Fibroblast of skin of abdomen (primary cell): Measurements from ENCODE around the gene CHAT.

ENCODE experiments used
- DNase-seq: peaks from one replicate; pipeline ENCODE4 v3.0.0-alpha.2; 2013

Gene CHAT

GRCh38 chr10:49597426-49598163 lies 16.2 kb upstream of the CHAT start:
- no peak for DNase-seq

DNA sequence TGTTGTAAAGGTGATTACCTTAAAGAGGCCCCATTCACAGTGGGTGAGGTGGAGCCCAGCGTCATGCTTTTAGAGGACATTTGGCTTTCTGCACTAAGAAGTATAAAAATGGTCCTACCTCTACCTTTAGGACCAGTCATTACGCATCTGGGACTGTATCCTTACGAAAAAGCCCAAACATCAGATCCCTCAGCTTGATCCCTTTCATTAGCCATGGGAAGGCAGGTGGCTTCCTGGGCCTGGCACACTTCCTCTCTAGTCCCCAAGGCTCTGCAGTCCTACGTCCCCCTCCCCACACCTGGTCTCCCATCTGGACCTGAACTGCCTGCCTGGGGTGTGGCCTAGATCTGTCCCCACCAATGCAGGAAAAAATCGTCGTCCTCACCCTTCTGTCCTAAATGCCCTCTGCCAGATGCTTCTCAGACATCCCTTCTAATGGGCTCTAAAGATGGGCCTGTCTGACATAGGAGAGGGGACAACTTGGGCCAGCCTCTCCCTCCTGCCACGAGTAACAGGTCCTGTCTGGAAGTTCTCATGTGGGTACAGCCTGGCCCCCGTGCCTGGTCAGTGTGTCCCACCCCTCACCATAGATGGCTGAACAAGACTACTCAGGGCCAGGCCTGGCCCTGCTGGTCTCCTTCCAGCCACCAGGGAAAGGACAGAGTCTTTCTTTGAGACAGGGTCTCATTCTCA lies 15.5 kb upstream of the CHAT start:
- DNase-seq, result no peak

DNA sequence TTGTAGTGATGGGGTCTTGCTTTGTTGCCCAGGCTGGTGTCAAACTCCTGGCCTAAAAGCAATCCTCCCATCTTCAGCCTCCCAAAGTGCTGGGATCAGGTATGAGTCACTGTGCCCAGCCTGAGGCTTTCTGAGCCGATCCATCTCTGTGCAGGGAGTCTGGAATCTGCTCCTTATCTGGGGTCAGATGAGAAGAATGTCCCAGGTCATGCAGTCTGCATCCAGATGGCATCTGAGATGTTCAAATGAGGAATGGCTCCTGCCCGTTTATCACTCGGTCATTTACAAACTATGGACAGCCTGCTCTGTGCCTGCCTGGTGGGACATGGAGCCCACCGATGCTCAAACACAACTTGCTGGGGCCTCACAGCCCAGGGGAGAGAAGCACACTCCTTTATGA lies 14.9 kb upstream of the CHAT start:
- DNase-seq, result no peak

DNA sequence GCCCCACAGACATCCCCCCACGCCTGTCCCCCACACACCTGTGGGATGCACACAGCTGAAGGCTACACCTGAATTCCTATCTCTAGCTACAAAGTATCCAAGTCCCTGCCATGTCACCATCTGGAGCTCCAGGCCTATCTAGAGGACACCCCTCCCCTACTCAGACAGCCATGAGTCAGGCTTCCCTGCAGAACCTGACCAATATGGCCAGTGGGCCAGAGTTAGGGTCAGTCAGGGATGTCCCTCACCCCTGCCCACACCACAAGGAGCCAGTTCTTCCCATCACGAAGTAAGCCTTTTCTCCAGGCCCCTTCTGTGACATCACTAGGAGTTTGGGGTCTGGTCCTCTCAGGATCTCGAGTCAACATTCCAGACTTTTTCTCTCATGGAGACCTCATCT lies 14.3 kb upstream of the CHAT start:
- no peak for DNase-seq

DNA sequence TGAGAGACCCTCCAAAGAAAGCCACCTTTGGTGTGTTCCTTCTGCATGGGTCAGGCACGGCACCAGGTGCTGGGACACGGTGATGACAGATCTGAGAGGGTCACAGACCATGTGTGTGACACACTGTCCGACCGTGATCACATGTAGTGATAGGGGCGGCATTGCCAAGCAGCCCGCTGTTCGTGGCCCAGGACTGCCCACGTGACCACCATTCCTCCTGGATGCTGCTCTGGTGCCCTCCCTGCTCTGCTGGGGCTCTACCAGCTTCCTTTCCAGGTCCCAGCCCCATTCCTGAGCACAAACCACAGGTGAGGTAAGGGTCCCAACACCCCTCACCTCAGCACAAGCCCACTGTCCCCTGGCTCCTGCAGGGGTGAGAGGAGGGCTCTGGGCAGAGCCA lies 13.8 kb upstream of the CHAT start:
- no peak for DNase-seq

DNA sequence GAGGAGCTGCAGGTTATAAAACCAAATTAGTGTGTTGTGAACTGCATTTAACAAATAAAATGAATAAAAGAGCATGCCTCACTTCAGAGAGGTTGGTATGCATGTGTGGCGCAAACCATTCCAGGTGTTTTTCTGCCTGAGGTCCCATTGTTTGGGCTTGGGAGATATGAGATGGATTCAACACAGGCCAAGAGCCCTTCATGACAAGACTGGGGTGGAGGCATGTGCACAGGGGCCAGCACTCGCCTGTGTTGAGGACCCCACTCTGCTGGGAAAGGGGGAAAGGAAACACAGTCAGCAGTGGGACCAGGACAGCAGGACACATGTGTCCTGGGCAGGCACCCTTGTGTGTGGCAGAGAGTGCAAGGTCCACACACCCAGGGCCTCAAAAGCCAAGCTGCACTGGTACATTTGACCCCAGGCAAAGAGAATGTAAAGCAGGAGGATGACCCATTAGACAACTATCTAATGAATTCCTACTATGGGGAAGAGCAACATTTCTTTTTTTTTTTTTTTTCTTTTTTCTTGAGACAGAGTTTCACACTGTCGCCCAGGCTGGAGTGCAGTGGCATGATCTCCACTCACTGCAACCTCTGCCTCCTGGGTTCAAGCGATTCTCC lies 12.9 kb upstream of the CHAT start:
- no peak for DNase-seq

DNA sequence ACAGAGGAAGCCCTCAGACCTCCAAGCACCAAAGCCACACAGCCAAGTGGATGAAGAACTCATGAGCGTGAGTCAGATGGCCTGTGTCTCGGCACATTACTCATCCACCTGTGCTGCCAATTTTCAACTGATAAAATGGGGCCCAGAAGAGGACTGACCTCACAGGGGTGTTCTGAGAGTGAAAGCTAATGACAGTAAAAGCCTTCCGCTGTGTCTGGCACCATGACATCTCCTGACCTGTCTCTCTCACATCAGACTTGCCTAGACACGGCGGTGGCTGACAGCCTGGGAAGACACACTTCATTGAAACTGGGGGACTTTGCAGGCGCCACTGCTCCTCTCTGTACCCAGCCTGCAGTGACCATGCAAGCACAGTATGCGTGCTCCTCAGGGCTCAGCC lies 12.0 kb upstream of the CHAT start:
- no peak for DNase-seq

GRCh38 chr10:49602380-49603023 lies 11.3 kb upstream of the CHAT start:
- no peak for DNase-seq

DNA sequence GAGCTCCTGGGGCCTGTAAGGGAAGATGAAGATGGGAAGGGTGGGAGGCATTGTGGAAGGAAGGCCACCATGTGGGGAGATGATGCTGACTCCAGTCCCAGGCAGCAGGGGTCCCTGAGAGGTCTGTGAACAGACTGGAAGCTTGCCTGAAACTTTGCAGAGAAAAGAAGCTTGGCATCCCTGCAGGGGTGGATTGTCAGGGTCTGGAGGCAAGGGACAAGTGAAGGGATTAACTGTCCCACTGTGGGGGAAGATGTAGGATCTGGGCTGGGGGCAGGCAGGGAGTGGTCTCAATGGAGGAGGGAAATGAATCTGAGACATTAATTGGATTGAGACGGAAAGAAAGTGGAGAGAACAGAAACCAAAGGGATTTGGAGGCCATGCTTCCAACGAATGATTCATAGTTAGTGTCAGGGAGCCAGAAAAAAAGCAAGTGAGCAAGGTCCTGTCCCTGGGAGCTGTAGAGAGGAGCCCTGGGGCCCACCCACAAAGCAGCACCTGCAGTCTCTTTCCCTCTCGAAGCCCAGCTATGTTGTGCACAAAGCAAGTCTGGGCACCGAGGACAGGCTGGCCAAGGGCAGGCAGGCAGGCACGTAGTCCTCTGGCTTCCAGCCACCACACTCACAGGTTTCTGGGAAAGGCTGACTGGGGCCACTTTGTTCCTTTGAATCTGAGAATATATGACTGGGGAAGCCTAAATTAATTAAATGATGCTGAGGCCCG lies 8.5 kb upstream of the CHAT start:
- no peak for DNase-seq

- DNase-seq, result no peak
Measured at GRCh38 chr10:49605939-49606509, 7.8 kb upstream of the CHAT start.

- DNase-seq, result peak; percentile 60
Measured at GRCh38 chr10:49606981-49607535, 6.8 kb upstream of the CHAT start.

GRCh38 chr10:49608166-49609005 lies 5.5 kb upstream of the CHAT start:
- DNase-seq, result no peak

GRCh38 chr10:49609006-49609282 lies 4.9 kb upstream of the CHAT start:
- no peak for DNase-seq

GRCh38 chr10:49609283-49610113 lies 4.3 kb upstream of the CHAT start:
- no peak for DNase-seq

DNA sequence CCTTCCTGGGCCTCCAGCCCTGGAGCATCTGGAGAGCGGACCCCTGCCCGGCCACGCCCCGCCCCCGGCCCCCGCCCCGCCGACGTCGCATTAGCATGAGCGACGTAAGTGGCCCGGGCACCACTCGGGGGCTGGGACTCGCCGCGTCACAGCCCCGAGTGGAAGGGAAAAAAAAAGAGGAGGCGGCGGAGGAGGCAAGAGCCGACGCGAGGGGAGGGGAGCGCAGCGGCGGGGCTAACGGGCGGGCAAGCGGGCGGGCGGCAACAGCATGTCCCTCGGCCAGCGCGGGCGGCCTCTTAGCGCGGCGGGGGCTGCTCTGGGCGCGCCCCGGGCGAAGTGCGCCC lies 3.8 kb upstream of the CHAT start, which contains the start of gene SLC18A3:
TSS of gene SLC18A3 (plus strand) at position 197 of the 344 bp plus-strand sequence. CDS start 431 bp downstream, outside the sequence.
- DNase-seq, result no peak

DNA sequence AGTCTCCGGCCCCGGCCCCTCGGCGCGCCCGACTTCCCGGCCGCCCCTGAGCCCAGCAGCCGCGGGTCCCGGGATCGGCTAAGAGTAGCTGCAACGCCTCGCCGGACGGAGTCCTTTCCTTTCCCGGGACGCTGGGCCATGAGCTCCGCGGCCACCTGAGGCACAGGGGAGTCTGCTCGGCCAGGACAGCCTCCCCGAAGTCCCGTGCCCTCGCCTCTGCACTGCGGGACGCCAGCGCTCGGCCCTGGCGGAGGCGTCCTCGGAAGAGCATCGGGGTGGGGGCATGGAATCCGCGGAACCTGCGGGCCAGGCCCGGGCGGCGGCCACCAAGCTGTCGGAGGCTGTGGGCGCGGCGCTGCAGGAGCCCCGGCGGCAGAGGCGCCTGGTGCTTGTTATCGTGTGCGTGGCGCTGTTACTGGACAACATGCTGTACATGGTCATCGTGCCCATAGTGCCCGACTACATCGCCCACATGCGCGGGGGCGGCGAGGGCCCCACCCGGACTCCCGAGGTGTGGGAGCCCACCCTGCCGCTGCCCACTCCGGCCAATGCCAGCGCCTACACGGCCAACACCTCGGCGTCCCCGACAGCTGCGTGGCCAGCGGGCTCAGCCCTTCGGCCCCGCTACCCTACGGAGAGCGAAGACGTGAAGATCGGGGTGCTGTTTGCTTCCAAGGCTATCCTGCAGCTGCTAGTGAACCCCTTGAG lies 3.2 kb upstream of the CHAT start:
- DNase-seq, result no peak

DNA sequence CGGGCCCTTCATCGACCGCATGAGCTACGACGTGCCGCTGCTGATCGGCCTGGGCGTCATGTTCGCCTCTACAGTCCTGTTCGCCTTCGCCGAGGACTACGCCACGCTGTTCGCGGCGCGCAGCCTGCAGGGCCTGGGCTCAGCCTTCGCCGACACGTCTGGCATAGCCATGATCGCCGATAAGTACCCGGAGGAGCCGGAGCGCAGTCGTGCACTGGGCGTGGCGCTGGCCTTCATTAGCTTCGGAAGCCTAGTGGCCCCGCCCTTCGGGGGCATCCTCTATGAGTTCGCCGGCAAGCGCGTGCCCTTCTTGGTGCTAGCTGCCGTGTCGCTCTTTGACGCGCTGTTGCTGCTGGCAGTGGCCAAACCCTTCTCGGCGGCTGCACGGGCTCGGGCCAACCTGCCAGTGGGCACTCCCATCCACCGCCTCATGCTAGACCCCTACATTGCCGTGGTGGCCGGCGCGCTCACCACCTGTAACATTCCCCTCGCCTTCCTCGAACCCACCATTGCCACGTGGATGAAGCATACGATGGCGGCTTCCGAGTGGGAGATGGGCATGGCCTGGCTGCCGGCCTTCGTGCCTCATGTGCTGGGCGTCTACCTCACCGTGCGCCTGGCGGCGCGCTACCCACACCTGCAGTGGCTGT lies 2.5 kb upstream of the CHAT start:
- no peak for DNase-seq

- no peak for DNase-seq
Measured at GRCh38 chr10:49611816-49612512, 1.9 kb upstream of the CHAT start.
